ENCODE data around the gene UBA6. TPM values are rescaled to one million over a fixed set of nuclear protein-coding genes. Genes with fewer than 3 reads are reported as not detected.
A peak's percentile ranks its signal among the peaks of the same experiment; 100 is the strongest.
"Not testable (repeated sequence)": the region's sequence is repeated elsewhere in the genome, so short reads cannot be mapped to it uniquely, and the experiment has no call there.

UBA6 gene
- polyA plus RNA-seq, 1 of the 3 experiments (the other 2 are of a cell fraction), result 51.0 TPM

DNA sequence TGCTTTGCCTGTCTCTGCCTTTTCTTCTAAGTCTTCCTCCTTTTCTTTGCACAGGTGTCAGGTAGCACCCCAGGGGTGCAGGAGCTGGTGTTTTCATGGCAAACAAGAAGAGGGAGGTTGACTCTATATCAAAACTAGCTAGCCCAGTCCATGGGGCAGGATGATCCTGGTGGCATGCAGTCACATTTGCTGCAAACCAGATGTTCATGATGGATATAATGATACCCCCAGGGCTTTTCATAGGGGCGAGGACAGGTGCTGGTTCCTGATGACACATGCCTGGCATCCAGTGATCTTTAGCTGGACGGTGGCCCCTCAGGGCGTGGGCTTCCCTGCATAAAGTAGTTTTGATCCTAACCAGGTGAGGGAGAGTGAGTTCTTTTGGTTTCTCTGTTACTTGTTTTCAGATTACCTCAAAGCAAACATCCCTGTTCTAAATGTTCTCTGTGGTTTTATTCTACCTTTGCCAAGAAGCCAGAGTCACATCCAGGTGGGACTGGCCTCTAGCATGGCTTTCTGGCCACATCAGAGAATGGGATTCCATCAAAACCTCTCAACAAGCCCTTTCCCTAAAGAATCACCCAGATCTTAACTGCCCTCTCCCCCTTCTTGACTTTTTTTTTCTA lies 11.2 kb upstream of the UBA6 start:
- H3K9ac ChIP-seq, result no peak overlapping the region
- H3K27ac ChIP-seq (ENCODE audit: low read depth in 2 of 2, low read length in 1 of 2), result peak overlapping the region in 1 of 2 experiments; percentile 62; a peak in 2 of 4 replicates
- H3K9me2 ChIP-seq, result peaks cover 4% of the 10 kb centered on the region; the same call in 1 of the 2 replicates
- no peaks in the 10 kb centered on the region for H3K9me3 ChIP-seq
- CTCF ChIA-PET, result interaction anchor here (1.0 kb wide), 1 partner anchor 8 kb away, joined by 3 read pairs; no protein-coding TSS in a partner anchor
- H3F3A ChIP-seq (replicated peaks; ENCODE audit: insufficient read depth), result peaks cover 7% of the 10 kb centered on the region
- peaks cover 0 to 3% of the 10 kb centered on the region in 2 experiments for H3K36me3 ChIP-seq (replicated peaks in 1 of 2; ENCODE audit: control insufficient read depth in 1 of 2, insufficient read depth in 2 of 2, low read length in 1 of 2)
- no peaks in the 10 kb centered on the region for H3K27me3 ChIP-seq (ENCODE audit: insufficient read depth)
- WGBS (ENCODE audit: low lambda C conversion rate), result 77% methylated on average over 3 of the region's 3 CpGs
- peak; percentile 42 for DNase-seq
- no peak overlapping the region for H3K4me2 ChIP-seq
- peaks cover 52% of the 10 kb centered on the region for H3K79me2 ChIP-seq (ENCODE audit: insufficient read depth)
- POLR2A ChIA-PET, result interaction anchor here (2.3 kb wide), 1 partner anchor 11 kb away, joined by 7 read pairs; the partner anchor contains the start of gene UBA6
- H3K4me3 ChIP-seq (ENCODE audit: low read depth in 2 of 2, low read length in 1 of 2), result no peak overlapping the region
- TF ChIP-seq RAD21 (IDR thresholded peaks at IDR 0.05; ENCODE audit: low read length), result no peak
- no peak for TF ChIP-seq JUND (IDR thresholded peaks at IDR 0.05)
- no peak for TF ChIP-seq NRF1 (IDR thresholded peaks at IDR 0.05; ENCODE audit: low read depth, low read length)
- no peak for TF ChIP-seq SIN3A (IDR thresholded peaks at IDR 0.05; ENCODE audit: borderline replicate concordance, low read depth, low read length)
- TF ChIP-seq ELF1 (IDR thresholded peaks at IDR 0.05), result no peak
- no peak for TF ChIP-seq MXI1 (IDR thresholded peaks at IDR 0.05; ENCODE audit: low read depth, low read length)
- TF ChIP-seq, protein P1, sequence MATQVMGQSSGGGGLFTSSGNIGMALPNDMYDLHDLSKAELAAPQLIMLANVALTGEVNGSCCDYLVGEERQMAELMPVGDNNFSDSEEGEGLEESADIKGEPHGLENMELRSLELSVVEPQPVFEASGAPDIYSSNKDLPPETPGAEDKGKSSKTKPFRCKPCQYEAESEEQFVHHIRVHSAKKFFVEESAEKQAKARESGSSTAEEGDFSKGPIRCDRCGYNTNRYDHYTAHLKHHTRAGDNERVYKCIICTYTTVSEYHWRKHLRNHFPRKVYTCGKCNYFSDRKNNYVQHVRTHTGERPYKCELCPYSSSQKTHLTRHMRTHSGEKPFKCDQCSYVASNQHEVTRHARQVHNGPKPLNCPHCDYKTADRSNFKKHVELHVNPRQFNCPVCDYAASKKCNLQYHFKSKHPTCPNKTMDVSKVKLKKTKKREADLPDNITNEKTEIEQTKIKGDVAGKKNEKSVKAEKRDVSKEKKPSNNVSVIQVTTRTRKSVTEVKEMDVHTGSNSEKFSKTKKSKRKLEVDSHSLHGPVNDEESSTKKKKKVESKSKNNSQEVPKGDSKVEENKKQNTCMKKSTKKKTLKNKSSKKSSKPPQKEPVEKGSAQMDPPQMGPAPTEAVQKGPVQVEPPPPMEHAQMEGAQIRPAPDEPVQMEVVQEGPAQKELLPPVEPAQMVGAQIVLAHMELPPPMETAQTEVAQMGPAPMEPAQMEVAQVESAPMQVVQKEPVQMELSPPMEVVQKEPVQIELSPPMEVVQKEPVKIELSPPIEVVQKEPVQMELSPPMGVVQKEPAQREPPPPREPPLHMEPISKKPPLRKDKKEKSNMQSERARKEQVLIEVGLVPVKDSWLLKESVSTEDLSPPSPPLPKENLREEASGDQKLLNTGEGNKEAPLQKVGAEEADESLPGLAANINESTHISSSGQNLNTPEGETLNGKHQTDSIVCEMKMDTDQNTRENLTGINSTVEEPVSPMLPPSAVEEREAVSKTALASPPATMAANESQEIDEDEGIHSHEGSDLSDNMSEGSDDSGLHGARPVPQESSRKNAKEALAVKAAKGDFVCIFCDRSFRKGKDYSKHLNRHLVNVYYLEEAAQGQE (IDR thresholded peaks at IDR 0.05; ENCODE audit: low read depth, low read length), result no peak
- TF ChIP-seq GATA2 (CRISPR knock-in tag; IDR thresholded peaks at IDR 0.05), result no peak
- TF ChIP-seq RCOR1 (IDR thresholded peaks at IDR 0.05; ENCODE audit: low read length), result 0 out of 2 replicates have a peak, but pooled peaks have one; percentile 23
- TF ChIP-seq, protein P2, sequence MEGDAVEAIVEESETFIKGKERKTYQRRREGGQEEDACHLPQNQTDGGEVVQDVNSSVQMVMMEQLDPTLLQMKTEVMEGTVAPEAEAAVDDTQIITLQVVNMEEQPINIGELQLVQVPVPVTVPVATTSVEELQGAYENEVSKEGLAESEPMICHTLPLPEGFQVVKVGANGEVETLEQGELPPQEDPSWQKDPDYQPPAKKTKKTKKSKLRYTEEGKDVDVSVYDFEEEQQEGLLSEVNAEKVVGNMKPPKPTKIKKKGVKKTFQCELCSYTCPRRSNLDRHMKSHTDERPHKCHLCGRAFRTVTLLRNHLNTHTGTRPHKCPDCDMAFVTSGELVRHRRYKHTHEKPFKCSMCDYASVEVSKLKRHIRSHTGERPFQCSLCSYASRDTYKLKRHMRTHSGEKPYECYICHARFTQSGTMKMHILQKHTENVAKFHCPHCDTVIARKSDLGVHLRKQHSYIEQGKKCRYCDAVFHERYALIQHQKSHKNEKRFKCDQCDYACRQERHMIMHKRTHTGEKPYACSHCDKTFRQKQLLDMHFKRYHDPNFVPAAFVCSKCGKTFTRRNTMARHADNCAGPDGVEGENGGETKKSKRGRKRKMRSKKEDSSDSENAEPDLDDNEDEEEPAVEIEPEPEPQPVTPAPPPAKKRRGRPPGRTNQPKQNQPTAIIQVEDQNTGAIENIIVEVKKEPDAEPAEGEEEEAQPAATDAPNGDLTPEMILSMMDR (IDR thresholded peaks at IDR 0.05), result no peak
- TF ChIP-seq FOSL2 (IDR thresholded peaks at IDR 0.05; ENCODE audit: borderline replicate concordance, low read depth), result no peak
- no peak for TF ChIP-seq TEAD4 (IDR thresholded peaks at IDR 0.05; ENCODE audit: borderline replicate concordance, insufficient read depth)
- TF ChIP-seq EP300 (IDR thresholded peaks at IDR 0.05; ENCODE audit: borderline replicate concordance in 1 of 2, low read depth in 1 of 2, low read length in 1 of 2), result peak in 1 of 2 experiments; percentile 60; a peak in 1 of 4 replicates
- H3K4me1 ChIP-seq (ENCODE audit: control insufficient read depth in 1 of 2, insufficient read depth in 2 of 2, low read depth in 1 of 2, low read length in 1 of 2), result peaks cover 12 to 27% of the 10 kb centered on the region in 2 experiments; a peak in 2 of 4 replicates
- no peaks in the 10 kb centered on the region for H4K20me1 ChIP-seq (ENCODE audit: insufficient read depth)
- no peak overlapping the region for H2AFZ ChIP-seq (ENCODE audit: low read depth)

DNA sequence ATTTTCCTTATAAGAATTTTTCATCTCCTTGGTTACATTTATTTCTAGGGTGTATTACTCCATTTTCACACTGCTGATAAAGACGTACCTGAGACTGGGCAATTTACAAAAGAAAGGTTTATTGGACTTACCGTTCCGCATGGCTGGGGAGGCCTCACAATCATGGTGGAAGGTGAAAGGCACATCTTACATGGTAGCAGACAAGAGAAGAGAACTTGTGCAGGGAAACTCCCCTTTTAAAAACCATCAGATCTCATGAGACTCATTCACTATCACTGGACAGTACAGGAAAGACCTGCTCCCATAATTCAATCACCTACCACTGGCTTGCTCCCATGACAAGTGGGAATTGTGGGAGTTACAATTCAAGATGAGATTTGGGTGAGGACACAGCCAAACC lies 5.7 kb upstream of the UBA6 start:
- H3K4me2 ChIP-seq; H3F3A ChIP-seq (replicated peaks; ENCODE audit: insufficient read depth); DNase-seq; H2AFZ ChIP-seq (ENCODE audit: low read depth); POLR2A ChIA-PET; H3K4me1 ChIP-seq (ENCODE audit: control insufficient read depth in 1 of 2, insufficient read depth in 2 of 2, low read depth in 1 of 2, low read length in 1 of 2); H3K27me3 ChIP-seq (ENCODE audit: insufficient read depth); H3K27ac ChIP-seq (ENCODE audit: low read depth in 2 of 2, low read length in 1 of 2); H3K9me2 ChIP-seq; H3K9ac ChIP-seq; H3K9me3 ChIP-seq; H3K36me3 ChIP-seq (replicated peaks in 1 of 2; ENCODE audit: control insufficient read depth in 1 of 2, insufficient read depth in 2 of 2, low read length in 1 of 2); H4K20me1 ChIP-seq (ENCODE audit: insufficient read depth); H3K4me3 ChIP-seq (ENCODE audit: low read depth in 2 of 2, low read length in 1 of 2): not testable (repeated sequence)
- H3K79me2 ChIP-seq (ENCODE audit: insufficient read depth), result peaks cover 83% of the 10 kb centered on the region
- 95% methylated on average over 3 of the region's 3 CpGs for WGBS (ENCODE audit: low lambda C conversion rate)
- CTCF ChIA-PET, result interaction anchor here (0.5 kb wide), 1 partner anchor 43 kb away, joined by 3 read pairs; no protein-coding TSS in a partner anchor
